Stimulated activated naive CD8-positive, alpha-beta T cell treated with anti-CD3 and anti-CD28 coated beads, Interleukin-15, Interleukin-2, amounts not matched to agents 100 ng/mL and 50 ng/mL, for 24 hours (primary cell): ENCODE measurements around the gene ARHGAP28.
A peak's percentile ranks its signal among the peaks of the same experiment; 100 is the strongest.

Experiments
- H3K27ac Mint-ChIP-seq: one replicate; pipeline ENCODE4 v1.8.0; 2021; ENCODE audit warnings: mild to moderate bottlenecking, mixed read lengths
- H3K27me3 Mint-ChIP-seq: one replicate; pipeline ENCODE4 v1.8.0; 2021; ENCODE audit warnings: mixed read lengths
- H3K36me3 Mint-ChIP-seq: one replicate; pipeline ENCODE4 v1.8.0; 2021; ENCODE audit warnings: low read depth, mixed read lengths
- H3K4me1 Mint-ChIP-seq: one replicate; pipeline ENCODE4 v1.8.0; 2021; ENCODE audit warnings: low read depth, mixed read lengths
- H3K4me3 Mint-ChIP-seq: one replicate; pipeline ENCODE4 v1.8.0; 2021; ENCODE audit warnings: mild to moderate bottlenecking, mixed read lengths
- H3K9me3 Mint-ChIP-seq: one replicate; pipeline ENCODE4 v1.8.0; 2021; ENCODE audit warnings: mixed read lengths

The ARHGAP28 gene

GRCh38 chr18:6876641-6877041, 147.1 kb downstream of the ARHGAP28 start:
- no peaks in the 10 kb centered on the region for H3K4me1 Mint-ChIP-seq

GRCh38 chr18:6877288-6877687, 147.8 kb downstream of the ARHGAP28 start:
- H3K4me1 Mint-ChIP-seq, result no peaks in the 10 kb centered on the region
- H3K9me3 Mint-ChIP-seq, result peaks cover 10% of the 10 kb centered on the region
- H3K36me3 Mint-ChIP-seq, result no peaks in the 10 kb centered on the region
- no peaks in the 10 kb centered on the region for H3K27me3 Mint-ChIP-seq
- no peak overlapping the region for H3K27ac Mint-ChIP-seq
- no peak overlapping the region for H3K4me3 Mint-ChIP-seq

More at GRCh38 chr18:6876641-6877041, 147.1 kb downstream of the ARHGAP28 start:
- Mint-ChIP-seq H3K27me3 (no peaks in the 10 kb centered on the region), H3K9me3 (peaks cover 10% of the 10 kb centered on the region), H3K4me3 (no peak overlapping the region), H3K27ac (no peak overlapping the region), H3K36me3 (no peaks in the 10 kb centered on the region)

- Mint-ChIP-seq H3K4me1 (no peaks in the 10 kb centered on the region), H3K36me3 (no peaks in the 10 kb centered on the region), H3K27me3 (no peaks in the 10 kb centered on the region), H3K9me3 (peaks cover 10% of the 10 kb centered on the region), H3K4me3 (no peak overlapping the region), H3K27ac (no peak overlapping the region)
These were observed 149.2 kb downstream of the ARHGAP28 start for GRCh38 chr18:6878556-6879297.

GRCh38 chr18:6879508-6880195, 150.1 kb downstream of the ARHGAP28 start:
- H3K9me3 Mint-ChIP-seq, result peaks cover 10% of the 10 kb centered on the region
- H3K36me3 Mint-ChIP-seq, result no peaks in the 10 kb centered on the region
- H3K27ac Mint-ChIP-seq, result no peak overlapping the region
- no peaks in the 10 kb centered on the region for H3K4me1 Mint-ChIP-seq
- no peak overlapping the region for H3K4me3 Mint-ChIP-seq
- H3K27me3 Mint-ChIP-seq, result no peaks in the 10 kb centered on the region

- no peak overlapping the region for H3K4me3 Mint-ChIP-seq
- no peaks in the 10 kb centered on the region for H3K27me3 Mint-ChIP-seq
- no peaks in the 10 kb centered on the region for H3K36me3 Mint-ChIP-seq
- no peaks in the 10 kb centered on the region for H3K4me1 Mint-ChIP-seq
- H3K27ac Mint-ChIP-seq, result no peak overlapping the region
- peaks cover 10% of the 10 kb centered on the region for H3K9me3 Mint-ChIP-seq
These were observed 151.7 kb downstream of the ARHGAP28 start for GRCh38 chr18:6881034-6881820.

- H3K27ac Mint-ChIP-seq, result no peak overlapping the region
- H3K4me3 Mint-ChIP-seq, result no peak overlapping the region
- no peaks in the 10 kb centered on the region for H3K27me3 Mint-ChIP-seq
- H3K9me3 Mint-ChIP-seq, result peaks cover 10% of the 10 kb centered on the region
- H3K36me3 Mint-ChIP-seq, result no peaks in the 10 kb centered on the region
- no peaks in the 10 kb centered on the region for H3K4me1 Mint-ChIP-seq
These were observed 152.9 kb downstream of the ARHGAP28 start for GRCh38 chr18:6882401-6882800.

- H3K9me3 Mint-ChIP-seq, result peaks cover 8% of the 10 kb centered on the region
- no peak overlapping the region for H3K4me3 Mint-ChIP-seq
- no peaks in the 10 kb centered on the region for H3K27me3 Mint-ChIP-seq
- H3K4me1 Mint-ChIP-seq, result no peaks in the 10 kb centered on the region
- no peak overlapping the region for H3K27ac Mint-ChIP-seq
- H3K36me3 Mint-ChIP-seq, result no peaks in the 10 kb centered on the region
These were observed 155.5 kb downstream of the ARHGAP28 start for GRCh38 chr18:6885006-6885481.

GRCh38 chr18:6885992-6886796, 156.7 kb downstream of the ARHGAP28 start:
- no peak overlapping the region for H3K4me3 Mint-ChIP-seq
- no peaks in the 10 kb centered on the region for H3K27me3 Mint-ChIP-seq
- no peaks in the 10 kb centered on the region for H3K9me3 Mint-ChIP-seq
- no peaks in the 10 kb centered on the region for H3K36me3 Mint-ChIP-seq
- H3K4me1 Mint-ChIP-seq, result no peaks in the 10 kb centered on the region
- no peak overlapping the region for H3K27ac Mint-ChIP-seq

- Mint-ChIP-seq H3K36me3 (no peaks in the 10 kb centered on the region), H3K27ac (no peak overlapping the region), H3K4me1 (no peaks in the 10 kb centered on the region), H3K4me3 (no peak overlapping the region), H3K9me3 (no peaks in the 10 kb centered on the region), H3K27me3 (no peaks in the 10 kb centered on the region)
These were observed 157.3 kb downstream of the ARHGAP28 start for GRCh38 chr18:6886797-6887330.

GRCh38 chr18:6891788-6892187, 162.3 kb downstream of the ARHGAP28 start:
- Mint-ChIP-seq H3K27ac (no peak overlapping the region), H3K27me3 (no peaks in the 10 kb centered on the region), H3K4me3 (no peak overlapping the region), H3K36me3 (no peaks in the 10 kb centered on the region), H3K9me3 (no peaks in the 10 kb centered on the region), H3K4me1 (no peaks in the 10 kb centered on the region)

GRCh38 chr18:6901286-6901926, 171.9 kb downstream of the ARHGAP28 start:
- no peak overlapping the region for H3K4me3 Mint-ChIP-seq
- no peak overlapping the region for H3K27ac Mint-ChIP-seq
- no peaks in the 10 kb centered on the region for H3K4me1 Mint-ChIP-seq
- H3K36me3 Mint-ChIP-seq, result peaks cover 4% of the 10 kb centered on the region
- H3K9me3 Mint-ChIP-seq, result peaks cover 25% of the 10 kb centered on the region
- no peaks in the 10 kb centered on the region for H3K27me3 Mint-ChIP-seq

- H3K9me3 Mint-ChIP-seq, result peaks cover 9% of the 10 kb centered on the region
- H3K36me3 Mint-ChIP-seq, result peaks cover 4% of the 10 kb centered on the region
- peaks cover 4% of the 10 kb centered on the region for H3K4me1 Mint-ChIP-seq
- no peak overlapping the region for H3K27ac Mint-ChIP-seq
- no peak overlapping the region for H3K4me3 Mint-ChIP-seq
- H3K27me3 Mint-ChIP-seq, result peaks cover 16% of the 10 kb centered on the region
These were observed 187.6 kb downstream of the ARHGAP28 start for GRCh38 chr18:6917072-6917471.

- peaks cover 4% of the 10 kb centered on the region for H3K4me1 Mint-ChIP-seq
- peak overlapping the region; percentile 62 for H3K4me3 Mint-ChIP-seq
- peaks cover 9% of the 10 kb centered on the region for H3K9me3 Mint-ChIP-seq
- H3K27ac Mint-ChIP-seq, result peak overlapping the region; percentile 85
- H3K36me3 Mint-ChIP-seq, result peaks cover 4% of the 10 kb centered on the region
- peaks cover 16% of the 10 kb centered on the region for H3K27me3 Mint-ChIP-seq
These were observed 190.8 kb downstream of the ARHGAP28 start for GRCh38 chr18:6920099-6920955.
